GM12873 (cell line): ENCODE data around the gene PDE4B.

Experiments
- TF ChIP-seq, protein P1 (sequence below): IDR thresholded peaks from 2 replicates; pipeline ENCODE4 v1.5.1; 2012; ENCODE audit warnings: low read depth, mild to moderate bottlenecking, moderate library complexity, low read length, control low read depth; ENCODE audit not compliant: insufficient read depth; ENCODE audit errors: missing control alignments

The PDE4B gene

DNA sequence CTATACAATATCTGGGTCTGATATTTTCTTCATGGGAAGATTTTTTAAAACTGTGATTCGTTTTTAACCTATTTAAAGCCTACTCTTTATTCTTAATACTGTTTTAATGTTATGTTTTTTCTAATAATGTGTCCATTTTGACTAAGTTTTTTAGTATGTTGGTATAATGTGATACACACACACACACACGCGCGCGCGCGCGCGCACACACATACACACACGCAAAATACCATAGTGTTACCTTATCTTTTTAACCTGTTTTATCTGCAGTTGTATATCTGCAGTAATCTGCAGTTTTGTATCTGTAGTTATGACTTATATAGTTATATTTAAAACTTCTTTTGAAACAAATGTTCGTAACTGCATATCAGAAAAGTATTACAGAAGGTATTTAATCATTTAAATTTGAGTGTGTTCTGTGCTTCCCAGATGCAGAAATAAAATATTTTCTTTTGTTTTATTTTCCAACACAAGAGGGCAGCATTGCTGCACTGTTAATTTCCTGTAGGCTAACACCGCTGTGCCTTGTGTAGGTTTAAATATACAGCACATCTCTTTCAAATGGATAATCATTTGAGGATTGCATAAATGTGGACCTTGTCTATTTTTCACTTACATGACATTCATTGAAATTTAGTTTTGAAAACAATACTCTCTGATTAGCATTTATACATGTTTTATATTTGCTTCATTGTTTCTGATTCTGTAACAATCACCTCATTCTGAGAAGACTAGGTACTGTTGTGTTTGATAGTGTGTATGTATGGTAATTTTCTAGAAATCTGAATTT is 166.1 kb downstream of the PDE4B start:
- TF ChIP-seq, protein P1, sequence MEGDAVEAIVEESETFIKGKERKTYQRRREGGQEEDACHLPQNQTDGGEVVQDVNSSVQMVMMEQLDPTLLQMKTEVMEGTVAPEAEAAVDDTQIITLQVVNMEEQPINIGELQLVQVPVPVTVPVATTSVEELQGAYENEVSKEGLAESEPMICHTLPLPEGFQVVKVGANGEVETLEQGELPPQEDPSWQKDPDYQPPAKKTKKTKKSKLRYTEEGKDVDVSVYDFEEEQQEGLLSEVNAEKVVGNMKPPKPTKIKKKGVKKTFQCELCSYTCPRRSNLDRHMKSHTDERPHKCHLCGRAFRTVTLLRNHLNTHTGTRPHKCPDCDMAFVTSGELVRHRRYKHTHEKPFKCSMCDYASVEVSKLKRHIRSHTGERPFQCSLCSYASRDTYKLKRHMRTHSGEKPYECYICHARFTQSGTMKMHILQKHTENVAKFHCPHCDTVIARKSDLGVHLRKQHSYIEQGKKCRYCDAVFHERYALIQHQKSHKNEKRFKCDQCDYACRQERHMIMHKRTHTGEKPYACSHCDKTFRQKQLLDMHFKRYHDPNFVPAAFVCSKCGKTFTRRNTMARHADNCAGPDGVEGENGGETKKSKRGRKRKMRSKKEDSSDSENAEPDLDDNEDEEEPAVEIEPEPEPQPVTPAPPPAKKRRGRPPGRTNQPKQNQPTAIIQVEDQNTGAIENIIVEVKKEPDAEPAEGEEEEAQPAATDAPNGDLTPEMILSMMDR, result peak; percentile 51

DNA sequence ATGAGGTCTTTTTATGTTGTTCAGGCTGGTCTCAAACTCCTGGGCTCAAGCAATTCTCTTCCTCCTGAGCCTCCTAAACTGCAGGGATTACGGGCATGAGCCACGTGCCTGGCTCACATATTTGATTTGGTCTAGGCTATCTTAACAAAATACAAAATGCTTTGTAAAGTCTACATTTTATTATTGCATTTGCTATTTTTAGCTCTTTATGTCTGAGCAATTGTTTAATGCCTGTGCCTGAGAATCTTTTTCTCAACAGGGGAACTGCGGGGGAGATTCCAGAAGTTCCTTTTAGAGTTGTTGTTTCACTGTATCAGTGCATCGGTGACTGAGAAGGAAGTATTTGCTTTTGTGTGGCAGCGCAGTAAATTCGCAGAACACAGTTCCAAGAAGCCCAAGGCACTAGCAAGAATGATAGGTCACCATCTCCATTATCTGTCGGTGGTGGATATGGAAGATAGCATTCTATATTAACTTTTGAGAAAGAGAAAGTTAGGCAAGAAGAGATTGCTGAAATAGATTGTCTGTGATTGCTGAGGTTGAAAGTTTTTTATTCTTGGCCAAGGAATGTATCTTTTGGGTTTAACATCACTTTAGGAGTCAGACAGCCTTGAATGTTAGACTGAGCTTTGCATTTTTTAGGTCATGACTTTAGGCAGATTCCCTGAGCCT is 167.3 kb downstream of the PDE4B start:
- TF ChIP-seq, protein P1, result no peak

DNA sequence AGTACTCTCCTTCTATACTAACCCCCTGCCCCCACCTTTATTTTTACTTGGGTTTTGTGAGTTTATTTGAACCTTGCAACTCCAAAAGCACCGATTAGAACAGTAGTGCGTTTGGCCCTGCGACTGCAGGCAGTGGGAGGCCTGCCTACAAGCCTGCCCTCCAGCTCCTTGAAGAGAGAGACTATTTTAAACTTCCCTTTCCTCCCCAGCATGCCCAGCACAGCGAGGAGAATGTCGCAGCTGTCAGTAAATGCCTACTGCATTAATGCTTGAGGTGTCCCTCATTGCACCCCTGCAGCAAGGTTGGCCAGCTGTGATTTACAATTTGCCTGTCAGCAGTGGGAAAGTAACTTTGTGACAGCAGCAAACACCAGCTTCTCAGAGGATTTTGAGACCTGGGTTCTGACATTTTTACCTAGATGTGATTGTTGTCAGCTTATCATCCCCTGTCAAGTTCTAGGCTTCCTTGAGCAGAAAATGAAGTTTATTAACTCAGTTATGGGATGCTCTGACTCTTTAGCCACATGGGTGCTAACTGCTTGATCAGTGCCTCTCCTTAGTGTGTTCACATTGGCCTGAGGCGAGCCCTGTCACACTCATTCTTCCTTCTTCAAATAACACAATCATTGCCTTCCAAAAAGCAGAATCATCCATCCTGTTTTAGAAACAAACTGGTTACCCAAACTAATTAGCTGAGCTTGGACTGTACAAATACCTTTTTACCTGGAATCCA is 170.6 kb downstream of the PDE4B start:
- TF ChIP-seq, protein P1, result no peak

DNA sequence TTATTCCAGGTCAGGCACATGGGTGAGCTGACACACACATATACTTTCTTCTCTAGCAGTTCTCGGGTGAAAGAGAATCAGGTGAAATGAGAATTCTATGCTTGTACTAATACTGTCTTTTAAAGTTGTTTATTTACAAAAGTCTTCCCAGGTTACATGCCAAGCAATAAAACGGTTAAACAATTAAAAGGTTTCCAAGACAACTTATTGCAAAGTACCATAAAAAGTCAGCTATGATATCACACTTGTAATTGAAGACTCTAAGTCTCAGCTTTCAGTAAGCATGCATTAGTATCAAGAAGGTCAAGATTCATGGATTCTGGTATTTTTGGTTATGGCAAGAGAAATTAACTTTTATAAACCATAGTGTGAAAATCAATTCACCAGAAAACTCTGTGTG is 171.4 kb downstream of the PDE4B start:
- TF ChIP-seq, protein P1, result no peak

DNA sequence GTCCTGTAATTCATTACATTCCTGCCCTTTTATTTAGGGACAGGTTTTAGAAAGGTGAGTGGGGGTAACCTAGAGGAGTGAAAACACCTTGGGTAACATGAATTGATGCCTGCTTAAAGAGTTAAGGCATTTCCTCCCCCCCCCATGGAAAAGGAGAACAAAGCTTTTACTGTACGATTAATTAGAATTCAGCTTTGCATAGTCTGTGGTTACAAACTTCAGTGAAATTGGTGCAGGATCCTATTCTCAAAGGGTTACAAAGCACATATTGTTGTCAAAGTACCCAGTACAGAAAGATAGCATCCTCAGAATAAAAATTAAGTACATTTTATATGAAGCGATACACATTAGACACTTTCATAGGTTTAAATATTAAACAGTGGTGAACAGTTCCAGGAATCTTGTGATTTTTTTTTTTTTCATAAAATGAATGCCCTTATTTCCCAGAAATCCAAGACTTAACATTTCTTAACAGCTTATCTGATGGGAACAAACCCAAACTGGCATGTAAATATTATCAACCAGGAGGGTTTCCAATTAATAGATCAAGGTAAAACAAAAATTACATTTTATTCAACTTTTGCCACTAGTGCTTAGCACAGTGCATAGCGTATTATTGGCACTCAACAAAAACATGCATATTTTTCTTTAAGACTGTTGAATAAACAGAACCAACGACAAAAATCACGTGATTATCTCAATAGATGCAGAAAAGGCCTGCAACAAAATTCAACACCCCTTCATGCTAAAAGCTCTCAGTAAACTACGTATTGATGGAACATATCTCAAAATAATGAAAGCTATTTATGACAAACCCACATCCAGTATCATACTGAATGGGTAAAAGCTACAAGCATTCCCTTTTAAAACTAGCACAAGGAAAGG is 172.7 kb downstream of the PDE4B start:
- TF ChIP-seq, protein P1, result no peak

DNA sequence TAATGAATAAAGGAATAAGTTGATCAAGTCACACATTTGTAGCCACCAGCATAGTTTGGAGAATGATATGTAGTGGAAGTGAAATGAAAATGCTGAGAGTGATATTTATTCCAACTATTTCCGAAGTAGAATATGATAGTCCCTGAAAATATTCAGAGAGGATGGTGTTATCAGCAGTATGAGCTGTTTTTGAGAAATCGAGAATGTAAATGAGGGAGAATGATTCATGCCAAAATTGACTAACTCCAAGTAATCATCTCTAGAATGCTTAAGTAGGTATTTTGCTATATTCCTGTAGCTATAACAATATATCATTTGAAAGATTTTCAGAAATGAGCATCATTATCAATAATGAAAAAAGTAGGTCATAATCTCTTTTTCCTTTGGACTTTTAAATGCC is 178.9 kb downstream of the PDE4B start:
- TF ChIP-seq, protein P1, result no peak
